Endothelial cell of umbilical vein (primary cell): Measurements from ENCODE around the gene LPP. TPM values are rescaled to one million over a fixed set of nuclear protein-coding genes. Genes with fewer than 3 reads are reported as not detected.

ENCODE experiments used
- BruUV-seq: library from RNA; stranded (reverse); fragments of 400-500 nt; replicated peaks from 2 replicates; lab custom pipeline; 2021; lab: Mats Ljungman, UMichigan
- CTCF ChIA-PET: fragments of 300-600, 350-600 bp; sonication (Branson Sonifier 250); formaldehyde crosslinking; loops from one replicate; lab custom pipeline; 2021; ENCODE audit warnings: antibody characterized with exemption, inconsistent platforms; lab: Charles Lee
- POLR2A ChIA-PET: fragments of 300-600, 350-600 bp; sonication (Branson Sonifier 250); formaldehyde crosslinking; loops from one replicate; lab custom pipeline; 2021; ENCODE audit warnings: antibody characterized with exemption, inconsistent platforms; lab: Charles Lee
- DNase-seq: peaks from one replicate; pipeline ENCODE4 v3.0.0-alpha.2; 2011; ENCODE audit warnings: low read depth, low spot score
- FAIRE-seq: peaks from 2 replicates; lab custom pipeline; 2011; peaks lifted over from hg19 to GRCh38; lab: Jason Lieb, UNC
- H2AFZ ChIP-seq: 2 replicates; pipeline ENCODE4 v1.6.0; 2012; ENCODE audit warnings: low read depth, low read length, control low read depth, inconsistent platforms
- H3K27ac ChIP-seq: 2 replicates; pipeline ENCODE4 v1.5.1; 2011; ENCODE audit warnings: low read depth, mild to moderate bottlenecking, control low read depth, low read length, moderate library complexity; ENCODE audit not compliant: insufficient read depth
- H3K27me3 ChIP-seq, 2 experiments: 2 replicates each; pipeline versions ENCODE4 v1.6.0 to v1.6.1; 2011; ENCODE audit warnings: low read length in 2 of 2, mixed read lengths in 1 of 2; ENCODE audit not compliant: control insufficient read depth in 2 of 2, insufficient read depth in 2 of 2
- H3K36me3 ChIP-seq, 2 experiments: 2 replicates in 1 of 2; 3 replicates in 1 of 2; pipeline ENCODE4 v1.5.1; 2011; ENCODE audit warnings: low read length in 2 of 2, mild to moderate bottlenecking in 1 of 2, moderate library complexity in 1 of 2; ENCODE audit not compliant: control insufficient read depth in 2 of 2, insufficient read depth in 2 of 2; ENCODE audit errors: extremely low read depth in 1 of 2
- H3K4me1 ChIP-seq: 3 replicates; pipeline ENCODE4 v1.5.1; 2011; ENCODE audit warnings: mild to moderate bottlenecking, low read length; ENCODE audit not compliant: control insufficient read depth, insufficient read depth; ENCODE audit errors: extremely low read depth
- H3K4me2 ChIP-seq: 2 replicates; pipeline ENCODE4 v1.6.1; 2011; ENCODE audit warnings: low read length, control low read depth, mixed read lengths; ENCODE audit not compliant: insufficient read depth
- H3K4me3 ChIP-seq, 3 experiments: fragments of 200-600 bp in 1 of 3; sonication (generic), shearing (Covaris generic) in 1 of 3; replicated peaks in 1 of 3; 2 replicates each; pipeline ENCODE4 v1.5.1; 2011 to 2016; ENCODE audit warnings: control low read depth in 3 of 3, low read length in 3 of 3, mild to moderate bottlenecking in 2 of 3, inconsistent platforms in 1 of 3, low read depth in 1 of 3, moderate library complexity in 1 of 3; ENCODE audit not compliant: insufficient read depth in 1 of 3
- H3K79me2 ChIP-seq: 2 replicates; pipeline ENCODE4 v1.6.0; 2012; ENCODE audit warnings: low read length, inconsistent platforms; ENCODE audit not compliant: control insufficient read depth, insufficient read depth
- H3K9ac ChIP-seq: replicated peaks from 2 replicates; pipeline ENCODE3; 2011; ENCODE audit warnings: low read length, control low read depth; ENCODE audit not compliant: insufficient read depth; ENCODE audit errors: extremely low read depth
- H3K9me1 ChIP-seq: replicated peaks from 3 replicates; pipeline ENCODE4 v1.6.0; 2011; ENCODE audit warnings: mild to moderate bottlenecking, low read length; ENCODE audit not compliant: control insufficient read depth, insufficient read depth; ENCODE audit errors: extremely low read depth
- H3K9me3 ChIP-seq: replicated peaks from 2 replicates; pipeline ENCODE4 v1.5.1; 2012; ENCODE audit warnings: low read length, inconsistent platforms; ENCODE audit not compliant: control insufficient read depth, insufficient read depth
- H4K20me1 ChIP-seq: replicated peaks from 2 replicates; pipeline ENCODE3; 2011; ENCODE audit warnings: mild to moderate bottlenecking, low read length; ENCODE audit not compliant: control insufficient read depth, insufficient read depth; ENCODE audit errors: extremely low read depth
- EZH2 ChIP-seq: IDR thresholded peaks from 2 replicates; pipeline ENCODE4 v1.6.1; 2012; ENCODE audit warnings: borderline replicate concordance, low read depth, mild to moderate bottlenecking, moderate library complexity, low read length, inconsistent platforms; ENCODE audit not compliant: severe bottlenecking
- FOS ChIP-seq: IDR thresholded peaks from 2 replicates; pipeline ENCODE4 v1.6.1; 2011; ENCODE audit warnings: mild to moderate bottlenecking, low read length, moderate library complexity, borderline replicate concordance; ENCODE audit not compliant: insufficient read depth
- GATA2 ChIP-seq: IDR thresholded peaks from 2 replicates; pipeline ENCODE4 v1.7.0; 2011; ENCODE audit warnings: low read depth, mild to moderate bottlenecking, moderate library complexity, mixed read lengths, low read length; ENCODE audit not compliant: insufficient read length, insufficient read depth
- JUN ChIP-seq: IDR thresholded peaks from 2 replicates; pipeline ENCODE4 v1.6.1; 2011; ENCODE audit warnings: borderline replicate concordance, low read depth; ENCODE audit not compliant: insufficient read length, insufficient read depth
- MAX ChIP-seq: IDR thresholded peaks from 2 replicates; pipeline ENCODE4 v1.6.1; 2011; ENCODE audit not compliant: insufficient read depth, insufficient read length
- MYC ChIP-seq: IDR thresholded peaks from one replicate; pipeline ENCODE4 v1.6.1; 2011; ENCODE audit warnings: mild to moderate bottlenecking, low read depth, low read length
- POLR2A ChIP-seq: IDR thresholded peaks from 2 replicates; pipeline ENCODE4 v1.6.1; 2012; ENCODE audit warnings: low read depth, mild to moderate bottlenecking, control low read depth, low read length
- POLR2AphosphoS5 ChIP-seq: IDR thresholded peaks from 2 replicates; pipeline ENCODE4 v1.6.1; 2012; ENCODE audit warnings: low read depth, mild to moderate bottlenecking, control low read depth, low read length, moderate library complexity; ENCODE audit not compliant: insufficient read depth
- dilution Hi-C: fragments of 300-500 bp; cut with MboI; formaldehyde crosslinking; loops from one replicate; pipeline ENCODE4 v1.15.0; 2019; ENCODE audit warnings: low sequenced_read_pairs; ENCODE audit not compliant: extremely low pct_ligation_motif_present
- intact Hi-C: fragments of 100-400 bp; cut with micrococcal nuclease; formaldehyde crosslinking; loops from one replicate; pipeline ENCODE4 v1.10.0; 2022
- polyA plus RNA-seq, 4 experiments: library from polyadenylated mRNA; depleted of rRNA in 3 of 4; stranded (reverse) in 3 of 4; unstranded in 1 of 4; fragments of >200 nt; gene quantifications; 2 replicates each; pipeline versions ENCODE4 v1.2.1 to v1.2.3, GENCODE V29; 2011 to 2012; ENCODE audit warnings: missing spikeins in 1 of 4
- total RNA-seq: library from RNA; stranded (reverse); gene quantifications from 2 replicates; pipeline ENCODE4 v1.2.3, GENCODE V29; 2021
- TF ChIP-seq, protein P1 (sequence below), 2 donors: IDR thresholded peaks; 1 replicate in 1 of 2; 2 replicates in 1 of 2; pipeline ENCODE4 v1.5.1; 2011; ENCODE audit warnings: low read length in 2 of 2, mild to moderate bottlenecking in 2 of 2, moderate library complexity in 2 of 2, control low read depth in 1 of 2, inconsistent platforms in 1 of 2, low read depth in 1 of 2; ENCODE audit not compliant: insufficient read depth in 1 of 2; ENCODE audit errors: extremely low read depth in 1 of 2

The LPP gene
- total and polyA plus RNA-seq, 2 donors (not counting 3 experiments of a cell fraction or from before 2014, with no cell fraction given), result 16.9 to 153 TPM

DNA sequence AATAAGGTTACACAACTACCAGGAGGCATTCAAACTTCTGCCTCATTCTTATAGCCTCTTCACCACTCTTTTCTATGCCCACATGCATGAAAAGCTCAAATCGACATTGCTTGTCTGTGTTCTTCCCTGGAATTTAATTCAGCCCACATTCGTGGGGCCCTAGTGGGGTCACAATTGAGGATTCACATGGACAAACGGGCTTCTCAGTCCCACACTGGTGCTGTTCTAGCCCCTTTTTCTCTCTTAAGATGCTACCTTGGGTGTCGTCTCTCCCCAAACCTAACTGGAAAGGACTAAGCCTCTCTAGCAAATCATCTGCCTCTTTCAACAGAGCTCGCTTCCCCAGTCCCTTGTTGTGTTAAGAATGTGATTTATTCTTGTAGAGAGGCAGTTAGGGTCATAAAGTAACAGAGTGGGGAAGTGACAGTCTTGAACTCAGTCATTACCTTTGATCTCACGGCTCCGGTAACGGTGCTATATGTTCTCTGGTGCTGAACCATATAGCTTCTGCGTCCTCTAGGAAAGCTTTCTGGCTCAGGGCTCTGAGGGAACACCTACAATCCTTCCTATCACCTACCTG is 4.9 kb downstream of the LPP start:
- DNase-seq, result no peak
- Histone ChIP-seq H3K9me1 (no peaks in the 10 kb centered on the region), H4K20me1 (peaks cover 9% of the 10 kb centered on the region), H3K9me3 (no peaks in the 10 kb centered on the region), H3K4me3 (no peak overlapping the region), H3K36me3 (no peaks in the 10 kb centered on the region), H3K79me2 (peaks cover 90% of the 10 kb centered on the region), H3K27me3 (no peaks in the 10 kb centered on the region), H3K4me1 (peaks cover 13% of the 10 kb centered on the region), H3K4me2 (no peak overlapping the region), H3K27ac (no peak overlapping the region), H3K9ac (no peak overlapping the region), H2AFZ (no peak overlapping the region)
- FAIRE-seq, result no peak
- TF ChIP-seq FOS (no peak), GATA2 (no peak), MAX (no peak)
- no TSS peak for BruUV-seq
- ChIA-PET POLR2A (no interaction called here), CTCF (interaction anchor here (1.3 to 1.7 kb wide), 2 partner anchors 48 to 797 kb away, joined by 3 to 4 read pairs; no protein-coding TSS in a partner anchor)
- dilution Hi-C loops, result no loop called here
- intact Hi-C loops, result loop anchor here (10.0 kb wide), 1 partner anchor 136 kb away; no protein-coding TSS in a partner anchor

GRCh38 chr3:188160751-188161150 is 6.8 kb downstream of the LPP start:
- Histone ChIP-seq H3K9ac (no peak overlapping the region), H3K9me1 (no peaks in the 10 kb centered on the region), H3K4me1 (peaks cover 11% of the 10 kb centered on the region), H3K9me3 (no peaks in the 10 kb centered on the region), H3K4me3 (no peak overlapping the region), H3K4me2 (no peak overlapping the region), H3K27me3 (no peaks in the 10 kb centered on the region), H2AFZ (no peak overlapping the region), H4K20me1 (peaks cover 14% of the 10 kb centered on the region), H3K36me3 (no peaks in the 10 kb centered on the region), H3K27ac (no peak overlapping the region), H3K79me2 (peaks cover 93% of the 10 kb centered on the region)
- CTCF ChIA-PET, result interaction anchor here (0.8 to 1.5 kb wide), 3 partner anchors 34 to 421 kb away, joined by 3 read pairs; no protein-coding TSS in a partner anchor
- DNase-seq (no peak), FAIRE-seq (no peak)
- dilution Hi-C loops, result no loop called here
- no TSS peak for BruUV-seq
- TF ChIP-seq MAX, result no peak
- TF ChIP-seq JUN, result no peak
- no peak for TF ChIP-seq GATA2
- TF ChIP-seq EZH2, result no peak
- TF ChIP-seq POLR2AphosphoS5, result no peak
- TF ChIP-seq, protein P1, sequence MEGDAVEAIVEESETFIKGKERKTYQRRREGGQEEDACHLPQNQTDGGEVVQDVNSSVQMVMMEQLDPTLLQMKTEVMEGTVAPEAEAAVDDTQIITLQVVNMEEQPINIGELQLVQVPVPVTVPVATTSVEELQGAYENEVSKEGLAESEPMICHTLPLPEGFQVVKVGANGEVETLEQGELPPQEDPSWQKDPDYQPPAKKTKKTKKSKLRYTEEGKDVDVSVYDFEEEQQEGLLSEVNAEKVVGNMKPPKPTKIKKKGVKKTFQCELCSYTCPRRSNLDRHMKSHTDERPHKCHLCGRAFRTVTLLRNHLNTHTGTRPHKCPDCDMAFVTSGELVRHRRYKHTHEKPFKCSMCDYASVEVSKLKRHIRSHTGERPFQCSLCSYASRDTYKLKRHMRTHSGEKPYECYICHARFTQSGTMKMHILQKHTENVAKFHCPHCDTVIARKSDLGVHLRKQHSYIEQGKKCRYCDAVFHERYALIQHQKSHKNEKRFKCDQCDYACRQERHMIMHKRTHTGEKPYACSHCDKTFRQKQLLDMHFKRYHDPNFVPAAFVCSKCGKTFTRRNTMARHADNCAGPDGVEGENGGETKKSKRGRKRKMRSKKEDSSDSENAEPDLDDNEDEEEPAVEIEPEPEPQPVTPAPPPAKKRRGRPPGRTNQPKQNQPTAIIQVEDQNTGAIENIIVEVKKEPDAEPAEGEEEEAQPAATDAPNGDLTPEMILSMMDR (IDR thresholded peaks at IDR 0.05; ENCODE audit: extremely low read depth in 1 of 2, insufficient read depth in 1 of 2, low read depth in 1 of 2, low read length in 2 of 2), result no peak
- no peak for TF ChIP-seq FOS
- no peak for TF ChIP-seq POLR2A
- TF ChIP-seq MYC, result no peak
- POLR2A ChIA-PET, result no interaction called here
- intact Hi-C loops, result loop anchor here (10.0 kb wide), 1 partner anchor 1276 kb away; no protein-coding TSS in a partner anchor
